GM15510 (cell line): ENCODE results near the gene THPO.

Source experiments
- POLR2A ChIP-seq: IDR thresholded peaks from 3 replicates; pipeline ENCODE4 v1.6.1; 2011; ENCODE audit warnings: borderline replicate concordance; ENCODE audit not compliant: insufficient read length; ENCODE audit errors: extremely low read depth

Gene THPO

GRCh38 chr3:184336547-184337398, 41.2 kb downstream of the THPO start:
- TF ChIP-seq POLR2A: no peak

GRCh38 chr3:184335661-184336546, 42.1 kb downstream of the THPO start:
- peak; percentile 50 for TF ChIP-seq POLR2A

- no peak for TF ChIP-seq POLR2A
These were observed 42.7 kb downstream of the THPO start for GRCh38 chr3:184335291-184335660.

GRCh38 chr3:184334470-184335158, 43.4 kb downstream of the THPO start:
- no peak for TF ChIP-seq POLR2A

GRCh38 chr3:184333700-184334099, 44.3 kb downstream of the THPO start:
- no peak for TF ChIP-seq POLR2A

- no peak for TF ChIP-seq POLR2A
These were observed 44.8 kb downstream of the THPO start for GRCh38 chr3:184333190-184333589.

GRCh38 chr3:184332370-184333090, 45.5 kb downstream of the THPO start:
- no peak for TF ChIP-seq POLR2A

GRCh38 chr3:184328516-184328915, 49.5 kb downstream of the THPO start:
- TF ChIP-seq POLR2A: no peak

GRCh38 chr3:184327171-184327570, 50.8 kb downstream of the THPO start:
- TF ChIP-seq POLR2A: no peak

- no peak for TF ChIP-seq POLR2A
These were observed 52.2 kb downstream of the THPO start for GRCh38 chr3:184325715-184326369.

- TF ChIP-seq POLR2A: no peak
These were observed 52.7 kb downstream of the THPO start for GRCh38 chr3:184325269-184325668.

- no peak for TF ChIP-seq POLR2A
These were observed 54.3 kb downstream of the THPO start for GRCh38 chr3:184323696-184324095.

GRCh38 chr3:184322731-184323487, 55.1 kb downstream of the THPO start:
- TF ChIP-seq POLR2A: no peak
